Endodermal cell (in vitro differentiated cells): ENCODE results near the gene CYP4F8. TPM values are rescaled to one million over a fixed set of nuclear protein-coding genes. Genes with fewer than 3 reads are reported as not detected.

ENCODE experiments used
- DNase-seq: peaks from one replicate; pipeline ENCODE4 v3.0.0-alpha.2; 2017
- H3K27ac ChIP-seq: 2 replicates; pipeline ENCODE4 v1.5.1; 2013; ENCODE audit warnings: mild to moderate bottlenecking, low read depth, low read length, moderate library complexity
- H3K27me3 ChIP-seq: 2 replicates; pipeline ENCODE4 v1.6.1; 2013; ENCODE audit warnings: mild to moderate bottlenecking, low read length, moderate library complexity; ENCODE audit not compliant: insufficient read depth, control insufficient read depth, poor library complexity, severe bottlenecking
- H3K36me3 ChIP-seq: 2 replicates; pipeline ENCODE4 v1.7.0; 2013; ENCODE audit warnings: mild to moderate bottlenecking, low read length, moderate library complexity; ENCODE audit not compliant: control insufficient read depth, insufficient read depth
- H3K4me1 ChIP-seq: one replicate; pipeline ENCODE4 v1.7.0; 2013; ENCODE audit warnings: low read length; ENCODE audit not compliant: control insufficient read depth, insufficient read depth
- H3K4me3 ChIP-seq: 2 replicates; pipeline ENCODE4 v1.5.1; 2013; ENCODE audit warnings: mild to moderate bottlenecking, low read length, moderate library complexity
- H3K9ac ChIP-seq: 2 replicates; pipeline ENCODE4 v1.6.1; 2013; ENCODE audit warnings: mild to moderate bottlenecking, low read length, moderate library complexity; ENCODE audit not compliant: poor library complexity, severe bottlenecking; ENCODE audit errors: extremely low read depth
- H3K9me3 ChIP-seq: 2 replicates; pipeline ENCODE4 v1.6.1; 2013; ENCODE audit warnings: mild to moderate bottlenecking, low read length, moderate library complexity; ENCODE audit not compliant: control insufficient read depth
- H3K27ac Mint-ChIP-seq: 2 replicates; pipeline ENCODE4 v1.8.0; 2020; ENCODE audit warnings: mixed read lengths
- H3K27me3 Mint-ChIP-seq: 2 replicates; pipeline ENCODE4 v1.8.0; 2021; ENCODE audit warnings: mild to moderate bottlenecking, mixed read lengths; ENCODE audit not compliant: insufficient read depth
- H3K36me3 Mint-ChIP-seq: 2 replicates; pipeline ENCODE4 v1.8.0; 2020; ENCODE audit warnings: low read depth, mixed read lengths
- H3K4me1 Mint-ChIP-seq: 2 replicates; pipeline ENCODE4 v1.8.0; 2020; ENCODE audit warnings: mixed read lengths
- H3K4me3 Mint-ChIP-seq: 2 replicates; pipeline ENCODE4 v1.8.0; 2020; ENCODE audit warnings: mild to moderate bottlenecking, moderate library complexity, mixed read lengths
- H3K9me3 Mint-ChIP-seq: 2 replicates; pipeline ENCODE4 v1.8.0; 2020; ENCODE audit warnings: mild to moderate bottlenecking, mixed read lengths
- CTCF ChIP-seq: fragments of 200-600 bp; sonication (generic); conservative IDR thresholded peaks from 2 replicates; pipeline ENCODE4 v1.5.0; 2021; ENCODE audit warnings: antibody characterized with exemption, mild to moderate bottlenecking
- WGBS, 2 experiments: methylation state at CpG; one replicate each; pipeline versions ENCODE4 v1.1.5 to v1.1.7; 2013; ENCODE audit warnings: missing lambda C conversion rate in 2 of 2, mixed read lengths in 1 of 2; ENCODE audit not compliant: insufficient coverage in 1 of 2, insufficient read length in 1 of 2; 5-methylcytosine and 5-hydroxymethylcytosine counted together
- total RNA-seq, 2 donors: library from RNA; stranded (reverse); fragmentation: NEBNext Ultra II Directional in 1 of 2; extraction: Animal tissue kit (Norgen Biotek cat#: 25700) in 1 of 2; gene quantifications; 2 replicates in 1 of 2; 3 replicates in 1 of 2; pipeline ENCODE4 v1.2.1, GENCODE V29; 2021

The CYP4F8 gene
- total RNA-seq, 2 donors from 2014 or later: not detected

- Mint-ChIP-seq H3K9me3 (peaks cover 82% of the 10 kb centered on the region), H3K4me1 (no peaks in the 10 kb centered on the region), H3K27ac (no peak overlapping the region), H3K27me3 (no peaks in the 10 kb centered on the region), H3K4me3 (no peak overlapping the region), H3K36me3 (no peaks in the 10 kb centered on the region)
- TF ChIP-seq CTCF: no peak
- H3K9me3 ChIP-seq: peaks cover 74% of the 10 kb centered on the region
- no peak overlapping the region for H3K4me3 ChIP-seq
- H3K27ac ChIP-seq: no peak overlapping the region
- H3K36me3 ChIP-seq: no peaks in the 10 kb centered on the region
- H3K9ac ChIP-seq: no peak overlapping the region
- H3K4me1 ChIP-seq: no peaks in the 10 kb centered on the region
- DNase-seq: no peak
- 44 to 53% methylated on average over 2 to 5 of the region's 5 CpGs for WGBS, 2 experiments
- no peaks in the 10 kb centered on the region for H3K27me3 ChIP-seq
Measured at GRCh38 chr19:15633082-15633835, 18.2 kb downstream of the CYP4F8 start.

GRCh38 chr19:15634105-15634504 lies 19.1 kb downstream of the CYP4F8 start:
- H3K9me3 Mint-ChIP-seq: peaks cover 83% of the 10 kb centered on the region
- H3K27me3 ChIP-seq: no peaks in the 10 kb centered on the region
- H3K9me3 ChIP-seq: peaks cover 68% of the 10 kb centered on the region
- no peak for TF ChIP-seq CTCF
- H3K27ac ChIP-seq: no peak overlapping the region
- DNase-seq: no peak
- H3K4me1 Mint-ChIP-seq: no peaks in the 10 kb centered on the region
- no peak overlapping the region for H3K9ac ChIP-seq
- no peaks in the 10 kb centered on the region for H3K27me3 Mint-ChIP-seq
- no peak overlapping the region for H3K27ac Mint-ChIP-seq
- H3K36me3 Mint-ChIP-seq: no peaks in the 10 kb centered on the region
- no peak overlapping the region for H3K4me3 ChIP-seq
- H3K4me1 ChIP-seq: no peaks in the 10 kb centered on the region
- no peaks in the 10 kb centered on the region for H3K36me3 ChIP-seq
- H3K4me3 Mint-ChIP-seq: no peak overlapping the region
- WGBS, 2 experiments: 39 to 64% methylated on average over 2 to 3 of the region's 3 CpGs

- H3K9me3 Mint-ChIP-seq: peaks cover 86% of the 10 kb centered on the region
- H3K9me3 ChIP-seq: peaks cover 68% of the 10 kb centered on the region
- no peak for TF ChIP-seq CTCF
Measured at GRCh38 chr19:15635016-15635805, 20.2 kb downstream of the CYP4F8 start.

More at GRCh38 chr19:15635016-15635805, 20.2 kb downstream of the CYP4F8 start:
- H3K4me1 Mint-ChIP-seq: no peaks in the 10 kb centered on the region
- Histone ChIP-seq H3K27ac (no peak overlapping the region), H3K36me3 (no peaks in the 10 kb centered on the region), H3K27me3 (no peaks in the 10 kb centered on the region), H3K4me3 (no peak overlapping the region), H3K9ac (no peak overlapping the region), H3K4me1 (no peaks in the 10 kb centered on the region)
- H3K36me3 Mint-ChIP-seq: no peaks in the 10 kb centered on the region
- WGBS, 2 experiments: 69% methylated on average over 2 of the region's 2 CpGs; no CpG with 5 or more reads in 1 of the 2 experiments
- H3K27me3 Mint-ChIP-seq: no peaks in the 10 kb centered on the region
- no peak overlapping the region for H3K27ac Mint-ChIP-seq
- no peak for DNase-seq
- H3K4me3 Mint-ChIP-seq: no peak overlapping the region
